ENCODE data around the gene STARD7.
A peak's percentile ranks its signal among the peaks of the same experiment; 100 is the strongest.
"Not testable (repeated sequence)": the region's sequence is repeated elsewhere in the genome, so short reads cannot be mapped to it uniquely, and the experiment has no call there.

Gene STARD7

GRCh38 chr2:96233880-96234316 lies 25.3 kb upstream of the STARD7 start:
- no peak for DNase-seq

DNA sequence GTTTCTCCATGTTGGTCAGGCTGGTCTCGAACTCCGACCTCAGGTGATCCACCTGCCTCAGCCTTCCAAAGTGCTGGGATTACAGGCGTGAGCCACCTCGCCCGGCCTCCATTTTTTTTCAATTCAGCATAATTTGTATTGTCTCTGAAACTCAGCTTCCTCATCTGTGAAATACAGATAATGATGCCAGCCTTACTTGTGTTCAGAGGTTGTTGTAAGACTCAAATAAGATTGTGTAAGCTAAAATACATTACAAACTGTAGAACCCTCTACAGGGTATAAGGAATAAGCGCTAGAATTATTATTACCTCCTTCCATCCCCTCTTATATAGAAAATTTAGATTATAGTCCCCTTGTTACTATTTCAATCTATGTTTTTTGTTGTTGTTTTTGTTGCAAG lies 24.8 kb upstream of the STARD7 start:
- DNase-seq: no peak

DNA sequence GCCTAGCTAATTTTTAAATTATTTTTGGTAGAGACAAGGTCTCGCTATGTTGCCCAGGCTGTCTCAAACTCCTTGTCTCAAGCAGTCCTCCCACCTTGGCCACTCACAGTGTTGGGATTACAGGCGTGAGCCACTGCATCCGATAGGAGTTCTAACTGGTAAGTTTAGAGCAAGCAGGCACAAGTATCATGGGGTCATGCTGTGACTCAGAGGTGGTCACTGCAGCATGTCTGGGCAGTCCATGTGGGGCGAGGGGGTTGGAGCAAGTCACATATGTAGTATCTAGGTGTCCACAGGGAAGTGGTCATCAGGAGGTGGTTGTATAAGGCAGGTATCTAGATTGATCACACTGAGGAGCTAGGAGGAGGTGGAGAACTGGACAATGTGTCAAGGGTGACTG lies 22.7 kb upstream of the STARD7 start:
- DNase-seq: no peak

- DNase-seq: no peak
Measured at GRCh38 chr2:96225016-96225533, 16.4 kb upstream of the STARD7 start.

DNA sequence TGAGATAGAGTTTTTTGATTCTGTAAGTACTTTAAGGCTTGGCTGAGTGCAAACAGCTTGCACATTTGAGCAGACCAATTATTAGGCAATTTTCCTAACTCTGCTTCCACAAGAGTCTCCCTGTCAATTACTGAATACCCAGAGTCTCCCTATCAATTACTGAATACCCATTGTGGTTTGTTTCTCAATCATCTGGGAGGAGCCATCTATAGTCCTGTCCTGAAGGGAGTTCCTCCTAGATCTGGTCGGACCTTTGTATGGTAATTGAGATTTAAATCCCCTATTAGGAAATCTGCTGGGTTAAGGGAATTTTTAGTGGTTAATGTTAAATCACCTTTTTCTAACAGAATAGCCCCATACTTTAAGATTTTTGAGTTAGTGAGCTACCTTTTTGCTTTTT lies 12.5 kb upstream of the STARD7 start:
- DNase-seq: not testable (repeated sequence)

- not testable (repeated sequence) for DNase-seq
Measured at GRCh38 chr2:96219959-96220358, 11.3 kb upstream of the STARD7 start.

DNA sequence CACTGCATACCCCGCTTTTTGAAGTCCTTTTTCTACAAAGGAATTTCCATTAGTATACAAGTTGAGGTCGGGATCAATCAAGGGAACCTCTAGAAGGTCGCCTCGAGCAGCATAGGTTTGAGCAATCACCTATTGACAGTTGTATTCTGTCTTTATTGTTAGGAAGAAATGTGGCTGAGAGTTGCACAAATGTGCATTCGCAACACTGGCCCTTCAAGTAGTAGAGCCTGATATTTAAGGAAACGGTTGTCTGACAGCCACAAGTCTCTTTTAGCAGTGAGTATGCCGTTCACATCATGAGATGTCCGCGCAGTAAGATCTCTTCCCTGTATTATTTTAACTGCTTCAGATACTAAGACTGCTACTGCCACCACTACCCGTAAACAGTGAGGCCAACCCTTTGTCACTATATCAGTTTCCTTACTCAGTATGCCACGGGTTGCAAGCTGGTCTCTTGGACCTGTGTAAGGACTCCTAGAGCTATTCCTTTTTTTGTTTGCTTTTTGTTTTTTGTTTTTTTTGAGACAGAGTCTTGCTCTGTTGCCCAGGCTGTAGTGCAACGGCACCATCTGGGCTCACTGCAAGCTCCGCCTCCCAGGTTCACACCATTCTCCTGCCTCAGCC lies 10.0 kb upstream of the STARD7 start:
- no peak for DNase-seq

GRCh38 chr2:96214554-96214953 lies 5.9 kb upstream of the STARD7 start:
- DNase-seq: no peak

GRCh38 chr2:96213379-96213778 lies 4.8 kb upstream of the STARD7 start:
- no peak for DNase-seq

- DNase-seq: no peak
Measured at GRCh38 chr2:96212339-96212738, 3.7 kb upstream of the STARD7 start.

- no peak for DNase-seq
Measured at GRCh38 chr2:96209729-96210085, 1.1 kb upstream of the STARD7 start.

DNA sequence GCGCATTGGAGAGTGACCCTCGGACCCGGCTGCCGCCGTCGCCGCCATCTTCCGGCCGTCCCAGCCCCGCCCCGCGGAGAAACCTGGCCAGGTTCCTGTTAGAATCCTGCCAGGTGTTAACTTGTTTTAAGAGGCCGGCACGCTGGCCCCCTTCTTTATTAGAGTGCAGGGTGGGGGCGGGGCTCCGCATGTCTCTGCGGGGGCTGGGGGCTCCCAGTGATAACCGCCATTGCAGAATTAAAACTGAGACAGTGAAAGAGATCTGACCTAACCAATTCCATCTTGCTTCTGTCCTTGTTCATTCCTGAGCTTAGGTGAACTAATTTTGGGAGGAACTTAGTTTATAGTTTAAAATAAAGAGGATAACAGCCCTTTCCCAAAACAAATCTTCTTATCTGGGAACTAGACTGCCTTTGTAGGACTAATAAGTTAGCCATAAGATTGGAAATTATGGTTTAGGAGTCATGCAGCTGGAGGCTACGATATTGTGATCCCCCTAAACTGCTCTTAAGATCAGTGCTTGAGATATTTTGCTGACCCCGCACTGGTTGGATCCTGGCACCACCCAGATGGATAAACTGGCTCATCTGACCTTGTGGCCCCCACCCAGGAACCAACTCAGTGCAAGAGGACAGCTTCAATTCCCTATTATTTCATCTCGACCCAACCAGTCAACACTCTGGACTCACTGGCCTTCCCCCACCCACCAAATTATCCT lies 543 bp upstream of the STARD7 start:
- no peak for DNase-seq

GRCh38 chr2:96207774-96208142 lies 869 bp downstream of the STARD7 start:
- DNase-seq: no peak

- DNase-seq: no peak
Measured at GRCh38 chr2:96207073-96207773, 1.4 kb downstream of the STARD7 start.

GRCh38 chr2:96205888-96206287 lies 2.7 kb downstream of the STARD7 start:
- peak; percentile 79 for DNase-seq

DNA sequence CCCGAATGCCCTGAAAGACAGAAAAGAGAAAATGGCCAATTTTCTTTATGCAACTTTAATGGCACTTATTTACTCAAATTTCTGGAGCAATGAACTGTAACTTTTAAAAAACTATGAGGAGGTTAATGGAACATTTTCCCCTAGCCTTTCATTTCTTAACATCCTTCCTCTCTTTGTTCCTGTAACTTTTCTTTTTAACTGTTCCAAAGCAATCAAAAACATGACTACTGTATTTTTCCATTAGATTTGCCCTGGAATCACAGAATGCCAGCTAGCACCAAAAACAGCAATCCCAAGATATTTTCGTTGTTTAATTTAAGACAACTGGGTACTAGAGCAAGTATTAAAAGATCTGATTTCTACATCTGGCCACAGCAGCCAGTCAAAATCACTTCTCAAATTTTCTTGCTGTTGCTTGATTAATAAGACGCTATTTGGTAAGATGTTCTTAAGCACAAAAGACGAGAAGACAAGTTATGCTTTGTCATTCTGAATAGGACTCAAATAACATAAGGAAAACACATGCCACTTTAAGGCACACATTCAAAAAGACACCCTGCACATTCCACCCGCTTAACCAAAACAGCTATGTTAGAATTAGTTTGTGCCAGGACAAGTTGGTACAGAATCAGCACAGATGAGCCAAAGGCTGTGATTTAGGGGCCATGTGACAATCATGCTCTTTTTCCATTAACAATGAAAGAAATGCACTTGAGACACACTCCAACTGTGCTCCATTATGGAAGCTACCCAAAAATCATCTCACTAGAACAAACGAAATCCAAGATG lies 3.6 kb downstream of the STARD7 start:
- DNase-seq: no peak

DNA sequence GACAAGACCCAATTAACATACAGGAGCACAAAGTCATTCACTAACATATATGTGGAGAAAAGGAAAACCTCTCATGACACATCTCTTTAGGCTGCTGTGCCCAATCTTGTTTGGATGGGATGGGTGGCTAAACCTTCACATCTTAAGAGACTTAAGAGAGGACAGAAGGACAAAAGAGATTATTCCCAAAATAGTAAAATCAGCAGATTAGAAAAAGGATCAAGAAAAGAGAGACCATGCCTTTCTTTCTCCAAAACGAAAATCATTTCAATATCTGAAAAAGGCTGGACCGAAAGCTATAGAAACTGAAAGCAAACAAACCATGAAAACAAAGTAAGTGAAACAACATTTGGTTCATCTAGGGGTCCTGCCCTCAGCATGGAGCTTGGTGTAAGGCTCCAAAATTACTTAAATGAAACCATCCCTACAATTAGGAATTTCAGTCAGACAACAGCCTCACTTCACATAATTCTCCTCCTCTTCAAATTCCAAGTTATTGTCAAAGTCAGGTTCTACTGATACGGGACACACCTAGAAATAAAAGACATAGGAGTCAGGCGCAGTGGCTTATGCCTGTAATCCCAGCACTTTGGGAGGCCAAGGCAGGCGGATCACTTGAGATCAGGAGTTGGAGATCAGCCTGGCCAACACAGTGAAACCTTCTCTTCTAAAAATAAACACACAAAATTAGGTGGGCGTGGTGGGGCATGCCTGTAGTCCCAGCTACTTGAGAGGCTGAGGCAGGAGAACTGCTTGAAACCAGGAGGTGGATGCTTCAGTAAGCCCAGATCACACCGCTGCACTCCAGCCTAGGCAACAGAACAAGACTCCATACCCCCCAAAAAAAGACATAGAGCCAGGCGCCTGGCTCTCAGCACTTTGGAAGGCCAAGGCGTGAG lies 5.2 kb downstream of the STARD7 start:
- no peak for DNase-seq

GRCh38 chr2:96202152-96202854 lies 6.3 kb downstream of the STARD7 start:
- DNase-seq: no peak

GRCh38 chr2:96201338-96201737 lies 7.3 kb downstream of the STARD7 start:
- DNase-seq: no peak

GRCh38 chr2:96198921-96199320 lies 9.7 kb downstream of the STARD7 start:
- no peak for DNase-seq

GRCh38 chr2:96197546-96198255 lies 10.9 kb downstream of the STARD7 start:
- peak; percentile 78 for DNase-seq
